Measurements from ENCODE around the gene RPL13.

GRCh38 chr16:89584768-89585549 is 24.5 kb downstream of the RPL13 start:
- TF ChIP-seq CTCF (IDR thresholded peaks at IDR 0.05) (no peak), POLR2A (IDR thresholded peaks at IDR 0.05) (no peak)

Data from esophagus squamous epithelium (tissue), 4 donors.